GM12891 (cell line): Measurements from ENCODE around the gene CD300H.
A peak's percentile ranks its signal among the peaks of the same experiment; 100 is the strongest.
"Not testable (repeated sequence)": the region's sequence is repeated elsewhere in the genome, so short reads cannot be mapped to it uniquely, and the experiment has no call there.

Experiments
- DNase-seq: peaks from one replicate; pipeline ENCODE4 v3.0.0; 2011; ENCODE audit warnings: low spot score; ENCODE audit not compliant: insufficient read length
- FAIRE-seq: peaks from 2 replicates; lab custom pipeline; 2011; peaks lifted over from hg19 to GRCh38; lab: Jason Lieb, UNC
- PAX5 ChIP-seq: IDR thresholded peaks from 2 replicates; pipeline ENCODE4 v1.6.1; 2011; ENCODE audit warnings: low read length, moderate library complexity, mild to moderate bottlenecking; ENCODE audit not compliant: insufficient read depth, severe bottlenecking
- POLR2A ChIP-seq: IDR thresholded peaks from 2 replicates; pipeline ENCODE4 v1.6.1; 2011; ENCODE audit warnings: low read depth, low read length, control low read depth
- POLR2AphosphoS5 ChIP-seq: IDR thresholded peaks from 2 replicates; pipeline ENCODE4 v1.6.1; 2011; ENCODE audit warnings: low read depth, low read length, control low read depth
- POU2F2 ChIP-seq: IDR thresholded peaks from 2 replicates; pipeline ENCODE4 v1.6.1; 2011; ENCODE audit warnings: low read depth, mild to moderate bottlenecking, control low read depth, low read length, moderate library complexity
- SPI1 ChIP-seq: IDR thresholded peaks from 2 replicates; pipeline ENCODE4 v1.6.1; 2011; ENCODE audit warnings: low read depth, low read length, control low read depth
- TAF1 ChIP-seq: IDR thresholded peaks from 2 replicates; pipeline ENCODE4 v1.6.1; 2011; ENCODE audit warnings: low read depth, low read length, control low read depth

The CD300H gene

GRCh38 chr17:74569020-74570003 lies 2.0 kb upstream of the CD300H start:
- FAIRE-seq, result peak; percentile 20
- DNase-seq, result no peak
- TF ChIP-seq PAX5 (no peak), TAF1 (no peak), POLR2A (no peak), SPI1 (no peak), POLR2AphosphoS5 (no peak), POU2F2 (no peak)

- no peak for TF ChIP-seq TAF1
- no peak for TF ChIP-seq PAX5
- TF ChIP-seq POLR2AphosphoS5, result no peak
- TF ChIP-seq POLR2A, result no peak
- peak; percentile 84 for FAIRE-seq
- no peak for DNase-seq
These were observed 981 bp upstream of the CD300H start for GRCh38 chr17:74568106-74568873.

- TF ChIP-seq POU2F2 (no peak), TAF1 (no peak), PAX5 (no peak), POLR2A (no peak), SPI1 (no peak), POLR2AphosphoS5 (no peak)
- DNase-seq, result no peak
- FAIRE-seq, result peak; percentile 33
These were observed 1.1 kb downstream of the CD300H start for GRCh38 chr17:74566132-74566753.

GRCh38 chr17:74565126-74565525 lies 2.2 kb downstream of the CD300H start:
- FAIRE-seq, result no peak
- DNase-seq, result no peak
- TF ChIP-seq POU2F2 (no peak), POLR2A (no peak), POLR2AphosphoS5 (no peak), TAF1 (no peak), PAX5 (no peak), SPI1 (no peak)

GRCh38 chr17:74563358-74563757 lies 4.0 kb downstream of the CD300H start:
- DNase-seq, result no peak
- FAIRE-seq, result peak; percentile 20
- no peak for TF ChIP-seq POLR2AphosphoS5
- TF ChIP-seq PAX5, result no peak
- TF ChIP-seq POLR2A, result no peak
- TF ChIP-seq TAF1, result no peak

GRCh38 chr17:74561586-74561985 lies 5.7 kb downstream of the CD300H start:
- TF ChIP-seq POU2F2 (no peak), SPI1 (0 out of 2 replicates have a peak, but pooled peaks have one; percentile 10)
- no peak for FAIRE-seq
- DNase-seq, result no peak

GRCh38 chr17:74558882-74559519 lies 8.3 kb downstream of the CD300H start:
- no peak for FAIRE-seq
- no peak for TF ChIP-seq POU2F2
- TF ChIP-seq PAX5, result no peak
- DNase-seq, result no peak

- not testable (repeated sequence) for DNase-seq
These were observed 8.9 kb downstream of the CD300H start for GRCh38 chr17:74558402-74558801.

GRCh38 chr17:74555427-74555940 lies 11.8 kb downstream of the CD300H start:
- FAIRE-seq, result no peak
- DNase-seq, result no peak
- TF ChIP-seq POLR2A (no peak), SPI1 (no peak), PAX5 (no peak), POU2F2 (no peak), TAF1 (no peak), POLR2AphosphoS5 (no peak)

More at GRCh38 chr17:74558402-74558801, 8.9 kb downstream of the CD300H start:
- FAIRE-seq, result not testable (repeated sequence)

- TF ChIP-seq TAF1 (no peak), PAX5 (no peak), POLR2A (no peak), SPI1 (no peak), POU2F2 (no peak), POLR2AphosphoS5 (no peak)
- DNase-seq (no peak), FAIRE-seq (no peak)
These were observed 12.4 kb downstream of the CD300H start for GRCh38 chr17:74554909-74555308.
